OCI-M2 (cell line): ENCODE measurements around the gene LSP1.
"Not testable (repeated sequence)": the region's sequence is repeated elsewhere in the genome, so short reads cannot be mapped to it uniquely, and the experiment has no call there.

Experiments
- DNase-seq: peaks from one replicate; lab custom pipeline; 2025; ENCODE audit not compliant: unreplicated experiment; lab: John Stamatoyannopoulos, UW

The LSP1 gene, protein sequence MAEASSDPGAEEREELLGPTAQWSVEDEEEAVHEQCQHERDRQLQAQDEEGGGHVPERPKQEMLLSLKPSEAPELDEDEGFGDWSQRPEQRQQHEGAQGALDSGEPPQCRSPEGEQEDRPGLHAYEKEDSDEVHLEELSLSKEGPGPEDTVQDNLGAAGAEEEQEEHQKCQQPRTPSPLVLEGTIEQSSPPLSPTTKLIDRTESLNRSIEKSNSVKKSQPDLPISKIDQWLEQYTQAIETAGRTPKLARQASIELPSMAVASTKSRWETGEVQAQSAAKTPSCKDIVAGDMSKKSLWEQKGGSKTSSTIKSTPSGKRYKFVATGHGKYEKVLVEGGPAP

DNA sequence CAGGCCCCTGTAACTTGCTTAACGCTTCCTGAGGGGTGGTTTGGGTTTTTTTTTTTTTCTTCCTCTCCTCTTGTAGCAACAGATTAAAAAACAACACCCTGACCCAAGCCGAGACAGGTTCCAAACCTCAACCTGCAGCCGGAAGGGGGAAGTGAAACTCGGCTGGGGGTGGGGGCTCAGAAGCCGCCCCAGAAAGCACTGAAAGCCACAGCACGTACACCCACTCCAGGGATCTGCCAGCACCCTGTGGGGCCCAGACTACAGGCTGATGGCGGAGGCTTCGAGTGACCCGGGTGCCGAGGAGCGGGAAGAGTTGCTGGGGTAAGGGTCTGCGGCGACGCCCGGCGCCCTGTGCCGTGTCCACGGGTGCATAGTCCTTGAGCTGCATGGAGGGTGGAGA is at the start of gene LSP1:
TSS of gene LSP1 (plus strand) at position 208 of the 400 bp plus-strand sequence. CDS start at position 269, 61 bp downstream.
- no peak for DNase-seq

DNA sequence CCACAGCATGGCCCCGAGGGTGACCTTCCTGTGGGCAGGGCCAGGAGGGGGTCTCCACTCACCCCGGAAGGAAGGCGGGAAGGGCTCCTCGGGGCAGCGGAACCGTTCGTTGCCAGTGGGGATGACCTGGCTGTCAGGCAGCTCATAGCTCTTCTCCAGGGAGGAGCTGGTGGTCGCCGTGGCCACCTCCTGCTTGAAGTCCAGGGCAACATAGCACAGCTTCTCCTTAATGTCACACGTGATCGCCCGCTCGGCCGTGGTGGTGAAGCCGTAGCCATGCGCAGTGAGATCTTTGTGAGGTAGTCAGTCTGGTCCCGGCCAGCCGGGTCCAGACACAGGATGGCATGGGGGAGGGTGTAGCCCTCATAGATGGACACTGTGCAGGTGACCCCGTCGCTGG is 49.6 kb upstream of the LSP1 start:
- DNase-seq, result no peak

DNA sequence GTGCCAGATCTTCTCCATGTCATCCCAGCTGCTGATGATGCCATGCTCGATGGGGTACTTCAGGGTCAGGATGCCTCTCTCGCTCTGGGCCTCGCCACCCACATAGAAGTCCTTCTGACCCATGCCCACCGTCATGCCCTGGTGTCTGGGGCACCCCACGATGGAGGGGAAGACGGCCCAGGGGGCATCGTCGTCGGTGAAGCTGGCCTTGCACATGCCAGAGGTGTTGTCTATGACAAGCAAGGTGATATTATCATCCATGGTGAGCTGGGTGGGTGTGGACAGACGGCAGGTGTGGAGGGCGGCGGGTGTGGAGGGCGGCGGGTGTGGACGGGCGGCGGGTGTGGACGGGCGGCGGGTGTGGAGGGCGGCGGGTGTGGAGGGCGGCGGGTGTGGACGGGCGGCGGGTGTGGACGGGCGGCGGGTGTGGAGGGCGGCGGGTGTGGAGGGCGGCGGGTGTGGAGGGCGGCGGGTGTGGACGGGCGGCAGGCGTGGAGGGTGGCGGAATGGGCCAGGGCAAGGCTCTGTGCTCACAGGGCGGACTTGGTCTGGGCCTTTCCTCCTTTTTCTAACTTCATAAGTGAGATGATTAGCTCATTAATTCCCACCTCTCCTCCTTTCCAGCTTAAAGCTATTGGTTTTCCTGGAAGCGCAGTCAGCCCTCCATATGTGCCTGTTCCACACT is 48.9 kb upstream of the LSP1 start:
- DNase-seq, result not testable (repeated sequence)

DNA sequence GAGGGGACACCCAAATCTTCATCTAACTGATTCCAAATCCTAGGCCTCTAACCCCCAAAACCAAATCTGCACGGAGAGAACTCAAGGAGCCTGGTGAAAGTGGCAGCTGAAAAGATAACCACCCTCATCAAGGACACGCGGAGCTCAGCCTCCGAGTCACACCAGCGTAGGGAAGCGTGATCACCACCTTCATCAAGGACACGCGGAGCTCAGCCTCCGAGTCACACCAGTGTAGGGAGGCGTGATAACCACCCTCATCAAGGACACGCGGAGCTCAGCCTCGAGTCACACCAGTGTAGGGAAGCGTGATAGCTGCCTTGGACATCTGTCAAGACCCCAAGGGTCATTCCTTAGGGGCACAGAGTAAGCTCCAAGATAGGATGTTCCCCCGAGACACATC is 47.4 kb upstream of the LSP1 start:
- no peak for DNase-seq

DNA sequence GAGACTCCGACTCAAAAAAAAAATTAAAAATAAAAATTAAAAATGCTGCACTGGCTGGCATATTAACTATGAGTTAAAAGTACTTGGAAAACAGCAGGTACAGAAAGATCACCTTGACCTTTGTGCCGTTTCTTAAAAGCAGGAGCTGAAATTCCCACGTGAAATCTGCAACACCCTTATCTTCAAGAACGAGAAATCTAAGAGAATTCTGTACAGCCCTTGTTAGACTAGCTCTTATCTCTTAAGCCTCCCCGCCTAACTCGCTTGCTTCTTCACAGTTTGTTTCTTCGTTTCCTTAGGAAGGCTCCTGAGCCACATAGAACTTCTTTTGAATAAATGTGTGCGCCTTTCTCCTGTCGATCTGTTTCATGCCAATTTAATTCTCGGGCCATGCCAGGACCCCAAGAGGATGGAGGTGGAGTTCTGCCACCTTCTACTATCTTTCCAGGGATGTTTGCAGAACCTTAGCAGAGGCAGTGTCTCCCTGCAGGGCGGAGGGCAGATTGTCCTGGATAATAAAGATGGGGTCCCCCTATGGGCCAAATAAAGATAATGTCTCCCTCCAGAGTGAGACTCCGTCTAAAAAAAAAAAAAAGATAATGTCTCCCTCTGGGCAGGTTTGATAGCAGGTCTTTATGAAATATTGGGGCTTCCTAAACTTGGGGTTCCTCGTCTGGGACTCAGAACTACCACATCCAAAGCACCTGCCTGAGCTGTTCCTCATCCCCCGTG is 45.5 kb upstream of the LSP1 start:
- DNase-seq, result no peak

DNA sequence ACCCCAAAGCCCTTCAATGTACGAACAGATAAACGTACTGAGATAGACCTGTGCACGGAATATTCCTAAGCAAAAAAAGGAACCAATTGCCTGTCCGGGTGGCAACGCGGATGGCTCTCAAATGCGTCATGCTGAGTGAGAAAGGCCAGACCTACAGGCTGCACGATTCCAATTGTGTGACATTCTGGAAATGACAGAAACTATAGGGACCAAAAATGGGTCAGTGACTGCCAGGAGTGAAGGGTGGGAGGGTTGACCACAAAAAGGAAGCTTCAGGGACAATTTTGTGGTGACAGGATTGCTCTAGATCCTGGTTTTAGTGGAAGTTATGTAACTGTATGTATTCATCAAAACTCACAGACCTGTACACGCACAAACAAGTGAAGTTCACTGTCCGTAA is 42.1 kb upstream of the LSP1 start:
- DNase-seq, result no peak

DNA sequence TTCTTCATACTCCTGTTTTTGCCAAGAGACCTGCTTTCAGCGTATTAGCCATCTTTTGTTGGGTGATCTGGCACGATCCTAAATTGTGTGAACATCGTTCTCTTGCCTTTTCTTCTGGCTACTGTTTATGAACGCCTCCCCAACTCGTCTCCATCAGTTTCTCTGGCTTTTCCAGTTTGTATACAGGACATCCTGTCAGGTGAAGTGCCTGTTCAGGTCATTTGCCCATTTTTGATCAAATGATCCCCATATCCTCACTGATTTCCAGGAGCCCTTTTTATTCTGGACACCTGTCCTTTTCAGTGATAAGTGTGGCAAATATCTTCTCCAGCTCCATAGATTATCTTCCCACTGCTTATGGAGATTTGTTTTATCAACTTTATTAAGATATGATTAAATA is 40.6 kb upstream of the LSP1 start:
- DNase-seq, result no peak

DNA sequence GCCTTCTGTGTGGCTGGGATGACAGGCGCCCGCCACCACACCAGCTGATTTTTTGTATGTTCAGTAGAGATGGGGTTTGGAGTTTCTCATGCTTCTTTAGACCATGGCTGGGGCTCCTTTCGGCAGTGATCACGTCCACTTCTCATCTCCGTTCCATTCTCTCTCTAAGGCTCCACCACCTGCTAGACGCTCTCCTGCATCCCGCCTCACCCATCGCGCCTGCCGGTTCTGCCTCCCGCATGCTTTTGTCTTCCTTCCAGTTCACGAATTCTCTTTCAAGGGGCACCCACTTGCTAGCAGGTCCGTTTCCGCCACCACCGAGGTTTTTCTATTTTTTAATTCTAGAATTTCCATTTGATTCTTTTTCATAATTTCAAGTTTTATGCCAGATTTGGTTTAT is 40.1 kb upstream of the LSP1 start:
- no peak for DNase-seq

DNA sequence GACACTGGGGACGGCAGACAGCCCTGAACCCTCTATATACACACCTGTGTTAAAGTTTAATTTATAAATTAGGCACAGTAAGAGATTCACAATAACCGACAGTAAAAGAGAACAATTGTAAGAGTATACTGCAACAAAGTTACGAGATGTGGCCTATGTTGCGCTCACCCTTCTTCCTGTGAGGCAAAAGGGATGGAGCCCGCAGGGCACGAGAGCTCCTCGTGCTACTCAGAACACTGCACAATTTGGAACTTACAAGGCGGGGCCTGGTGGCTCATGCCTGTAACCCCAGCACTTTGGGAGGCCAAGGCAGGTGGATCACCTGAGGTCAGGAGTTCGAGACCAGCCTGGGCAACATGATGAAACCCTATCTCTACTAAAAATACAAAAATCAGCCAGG is 39.5 kb upstream of the LSP1 start:
- not testable (repeated sequence) for DNase-seq

DNA sequence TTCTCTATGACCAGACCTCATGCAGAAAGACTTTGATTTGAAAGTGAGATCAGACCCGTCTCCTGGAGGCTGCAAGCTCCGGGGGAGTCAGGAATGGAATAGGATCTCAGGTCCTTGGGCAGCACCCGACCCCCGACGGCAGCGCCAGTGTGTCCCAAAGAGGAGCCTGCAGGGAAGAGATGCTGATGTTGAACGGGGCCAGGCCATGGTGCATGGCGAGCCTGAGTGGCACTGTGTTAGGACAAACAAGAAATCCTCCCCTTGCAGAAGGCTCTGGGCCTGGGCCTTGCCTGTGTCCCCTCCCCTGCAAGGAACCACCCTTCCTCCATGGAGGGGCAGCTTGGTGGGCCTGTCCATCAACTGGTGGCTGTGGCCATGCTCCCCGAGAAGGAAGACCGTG is 38.2 kb upstream of the LSP1 start:
- DNase-seq, result no peak

DNA sequence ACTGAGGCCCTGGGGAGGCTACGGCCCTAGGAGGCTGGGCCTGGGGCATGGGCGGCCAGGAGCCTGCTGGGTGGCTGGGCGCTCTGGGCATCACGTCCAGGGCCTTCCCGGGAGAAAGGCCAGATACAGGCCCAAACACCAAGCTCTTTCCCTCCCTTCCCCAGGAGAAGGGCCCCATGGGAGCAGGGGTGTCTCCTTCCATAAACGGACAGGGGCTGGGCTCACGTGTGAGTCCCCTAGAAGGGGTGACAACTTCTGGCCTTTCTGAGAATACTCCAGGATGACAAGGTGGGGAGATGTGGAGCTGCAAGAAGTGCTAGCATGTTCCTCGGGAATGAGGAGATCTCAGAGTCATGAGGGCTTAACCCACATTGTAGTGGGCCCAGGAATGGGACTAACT is 37.6 kb upstream of the LSP1 start:
- DNase-seq, result no peak

DNA sequence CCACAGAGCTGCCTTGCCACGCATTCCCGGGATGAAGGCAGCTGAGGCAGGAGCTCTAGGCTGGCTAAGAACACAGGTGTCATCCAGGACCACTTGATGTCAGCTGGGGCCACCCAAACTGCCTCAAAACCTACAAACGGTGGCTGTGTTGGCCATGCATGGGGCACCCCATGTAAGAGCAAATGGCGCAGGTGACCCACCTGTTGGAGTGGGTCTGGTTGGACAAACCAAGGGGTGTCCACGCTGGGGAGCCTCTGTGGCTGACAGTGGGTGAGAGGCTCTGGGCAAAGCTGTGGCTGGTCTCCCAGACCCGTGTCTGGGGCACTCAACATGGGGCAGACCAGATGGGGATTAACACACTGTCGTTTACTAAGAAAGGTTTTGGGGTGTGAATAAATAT is 37.1 kb upstream of the LSP1 start:
- DNase-seq, result no peak

DNA sequence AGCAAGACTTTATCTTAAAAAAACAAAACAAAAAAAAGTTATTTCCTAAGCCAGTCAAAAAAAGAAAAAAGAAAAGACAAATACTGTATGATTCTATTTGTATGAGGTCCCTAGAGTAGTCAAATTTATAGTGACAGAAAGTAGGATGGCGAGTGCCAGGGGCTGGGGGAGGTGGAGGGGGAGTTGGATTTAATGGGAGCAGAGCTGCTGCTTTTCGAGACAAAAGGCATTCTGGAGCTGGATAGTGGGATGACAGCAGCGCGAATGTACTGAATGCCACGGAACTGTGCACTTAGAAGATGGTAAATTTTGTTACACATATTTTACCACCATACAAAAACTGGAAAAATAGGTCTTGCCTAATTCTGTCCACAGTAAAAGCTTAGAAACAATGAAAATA is 35.9 kb upstream of the LSP1 start:
- DNase-seq, result no peak

DNA sequence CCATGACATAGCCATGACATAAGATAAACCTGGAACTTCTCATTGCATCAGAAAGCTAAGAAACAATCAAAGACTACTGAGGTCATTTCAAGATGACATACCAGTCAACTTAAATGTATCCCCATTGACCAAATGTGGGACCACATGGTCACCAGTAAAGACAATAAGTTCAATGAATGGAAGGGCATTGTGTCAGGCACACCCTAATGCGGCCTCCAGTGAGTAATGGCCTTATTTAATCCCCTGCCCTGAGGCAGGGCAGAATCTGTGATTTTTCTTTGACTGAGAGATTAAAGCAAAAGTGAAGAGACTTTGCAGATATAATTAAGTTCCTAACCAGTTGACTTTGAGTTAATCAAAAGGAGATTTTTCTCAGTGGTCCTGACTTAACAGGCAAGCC is 35.4 kb upstream of the LSP1 start:
- no peak for DNase-seq

DNA sequence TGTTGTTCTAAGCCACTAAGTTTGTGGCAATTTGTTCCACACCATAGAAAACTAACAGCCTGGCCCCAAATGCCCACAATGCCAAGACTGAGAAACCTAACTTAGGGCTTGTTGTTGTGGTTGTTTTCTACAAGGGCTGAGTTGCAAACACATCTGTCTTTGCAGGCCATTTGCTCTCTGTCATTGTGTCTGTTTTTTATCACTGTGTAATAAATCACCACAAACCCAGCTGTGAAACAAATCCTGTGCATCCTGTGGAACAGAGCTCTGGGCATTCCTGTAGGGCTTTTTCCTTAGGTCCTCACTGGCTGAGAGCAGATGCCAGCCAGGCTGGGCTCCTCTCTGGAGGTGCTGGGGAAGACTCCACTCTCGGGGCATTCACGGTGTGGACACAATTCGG is 33.8 kb upstream of the LSP1 start:
- DNase-seq, result no peak

DNA sequence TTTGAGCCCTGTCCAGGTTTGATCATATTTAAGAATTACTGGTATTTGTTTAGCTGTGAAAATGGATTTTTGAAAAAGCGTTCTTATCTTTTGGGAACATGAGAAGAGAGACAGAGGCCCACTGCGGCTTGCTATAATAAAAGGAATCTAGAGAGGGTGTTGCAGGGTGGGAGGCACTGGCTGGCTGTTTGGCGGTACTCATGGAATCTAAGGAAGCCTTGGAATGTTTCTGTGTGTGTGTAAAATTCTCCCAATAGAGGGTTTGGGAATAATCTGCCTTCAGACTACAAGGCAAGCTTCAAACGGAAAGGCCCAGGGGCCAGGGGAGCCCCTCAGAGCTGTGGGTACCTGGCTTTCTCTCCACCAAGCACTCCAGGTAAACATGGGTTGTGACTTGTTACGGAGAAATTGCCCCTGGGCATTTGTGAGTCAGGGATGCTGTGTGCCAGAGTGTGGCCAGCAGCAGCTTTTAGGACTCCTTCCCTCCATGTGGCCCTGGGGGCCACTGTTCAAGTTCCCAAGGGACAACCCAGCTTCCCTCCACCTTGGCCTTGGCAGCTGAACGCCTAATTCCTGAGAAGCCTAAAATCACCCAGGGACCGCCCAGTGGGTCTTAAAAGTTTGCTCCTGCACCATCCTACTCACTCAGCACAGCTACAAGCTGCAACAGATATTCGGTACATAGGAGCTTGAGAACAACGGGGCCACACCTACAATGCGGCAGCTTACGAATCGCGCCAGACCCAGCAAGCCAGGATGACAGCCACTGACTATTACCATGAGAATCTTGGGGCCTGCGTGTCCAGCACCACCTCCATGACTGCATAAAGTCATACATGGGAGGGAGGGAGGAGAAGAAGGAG is 32.2 kb upstream of the LSP1 start:
- no peak for DNase-seq

DNA sequence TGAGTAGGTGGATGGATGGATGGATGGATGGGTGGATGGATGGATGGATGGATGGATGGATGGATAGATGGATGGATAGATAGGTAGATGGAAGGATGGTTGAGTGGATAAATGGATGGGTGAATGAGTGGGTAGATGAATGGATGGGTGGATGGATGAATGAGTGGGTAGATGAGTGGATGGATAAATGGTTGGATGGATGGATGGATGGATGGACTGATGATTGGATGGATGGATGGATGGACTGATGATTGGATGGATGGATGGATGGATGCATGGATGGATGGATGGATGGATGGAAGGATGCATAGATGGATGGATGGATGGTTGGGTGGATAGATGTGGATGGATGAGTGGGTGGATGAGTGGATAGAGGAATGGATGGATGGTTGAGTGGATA is 31.3 kb upstream of the LSP1 start:
- no peak for DNase-seq

DNA sequence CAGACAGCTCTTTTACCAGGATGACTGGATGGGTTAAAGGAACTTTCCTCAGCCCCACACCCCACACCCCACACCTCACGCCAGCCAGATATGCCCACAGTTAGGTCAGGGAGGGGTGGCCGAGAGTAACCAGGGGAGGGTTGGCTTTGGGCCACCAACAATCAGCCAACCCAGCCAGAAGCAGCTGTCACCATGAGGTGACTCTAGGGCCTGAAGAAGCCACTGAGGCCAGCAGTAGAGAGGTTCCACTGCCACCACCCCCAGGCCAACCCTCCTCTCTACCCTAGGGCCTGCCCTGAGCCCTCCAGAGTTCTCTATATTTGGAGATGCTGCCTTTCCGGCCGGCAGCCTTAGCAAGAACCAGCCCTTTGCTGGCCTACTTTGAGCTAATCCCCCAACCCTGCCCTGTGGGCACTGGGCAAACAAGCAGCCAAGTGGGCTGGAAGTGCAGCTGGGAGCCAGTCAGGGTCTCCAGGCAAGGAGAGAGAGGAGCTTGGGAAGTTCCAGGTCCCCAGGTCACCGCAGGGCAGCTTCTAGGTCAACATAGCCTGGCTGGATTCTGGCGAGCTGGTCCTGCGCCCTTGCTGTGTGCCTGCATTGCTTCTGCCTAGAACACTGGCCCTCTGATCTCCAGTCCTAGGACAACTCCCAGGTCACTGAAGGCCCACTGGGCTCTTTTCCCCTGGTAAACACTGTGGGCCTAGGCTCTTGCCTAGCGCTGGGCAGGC is 30.1 kb upstream of the LSP1 start:
- no peak for DNase-seq

DNA sequence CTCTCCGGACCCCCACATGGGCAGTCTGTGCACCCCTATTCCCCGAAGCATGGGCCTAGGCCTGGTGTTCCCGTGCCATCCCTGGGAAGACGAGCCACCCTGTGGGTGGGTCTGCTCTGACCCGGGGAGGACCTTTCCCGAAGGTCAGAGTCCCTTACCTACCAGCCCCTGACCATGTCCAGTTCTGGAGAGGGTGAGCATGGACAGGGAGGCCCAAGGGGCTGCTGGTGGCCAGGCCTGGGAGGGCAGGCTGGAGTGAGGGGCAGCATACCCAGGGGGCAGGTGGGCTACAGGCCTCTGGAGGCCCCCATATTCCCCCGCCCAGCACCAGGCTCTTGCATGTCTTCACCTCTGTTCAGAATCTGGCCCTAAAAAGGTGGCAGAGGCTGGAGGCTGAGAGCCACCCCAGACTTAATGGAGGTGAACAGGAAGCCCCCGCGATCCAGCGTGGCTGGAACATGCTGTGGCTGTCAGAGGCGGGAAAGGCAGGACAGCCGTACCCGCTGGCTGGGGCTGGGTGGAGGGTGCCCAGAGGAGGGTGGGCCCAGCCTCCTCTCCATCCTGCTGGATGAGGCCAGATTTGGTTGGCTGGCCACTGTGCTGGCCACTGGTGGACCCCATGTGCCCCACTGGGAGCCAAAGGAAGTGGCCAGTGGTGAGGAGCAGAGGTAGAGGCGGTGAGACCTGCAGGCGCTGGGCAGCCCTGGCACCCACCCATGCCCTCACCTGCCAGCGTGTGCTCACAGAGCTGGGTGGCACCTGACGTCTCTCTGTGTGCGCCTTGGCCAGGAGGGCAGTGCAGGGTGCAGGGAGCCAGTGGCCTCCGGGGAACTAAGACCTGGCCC is 29.3 kb upstream of the LSP1 start:
- DNase-seq, result no peak
